Retinal pigment epithelial cell (primary cell): ENCODE results near the gene XRCC5.

Experiments used
- DNase-seq: peaks from one replicate; pipeline ENCODE4 v3.0.0-alpha.2; 2010; ENCODE audit warnings: low read depth
- H3K4me3 ChIP-seq: 2 replicates; pipeline ENCODE4 v1.5.1; 2011; ENCODE audit warnings: mild to moderate bottlenecking, low read length, control low read depth, moderate library complexity
- TF ChIP-seq, protein P1 (sequence below): conservative IDR thresholded peaks from 2 replicates; pipeline ENCODE4 v1.5.1; 2011; ENCODE audit warnings: low read depth, low read length, control low read depth, inconsistent platforms

XRCC5 gene

DNA sequence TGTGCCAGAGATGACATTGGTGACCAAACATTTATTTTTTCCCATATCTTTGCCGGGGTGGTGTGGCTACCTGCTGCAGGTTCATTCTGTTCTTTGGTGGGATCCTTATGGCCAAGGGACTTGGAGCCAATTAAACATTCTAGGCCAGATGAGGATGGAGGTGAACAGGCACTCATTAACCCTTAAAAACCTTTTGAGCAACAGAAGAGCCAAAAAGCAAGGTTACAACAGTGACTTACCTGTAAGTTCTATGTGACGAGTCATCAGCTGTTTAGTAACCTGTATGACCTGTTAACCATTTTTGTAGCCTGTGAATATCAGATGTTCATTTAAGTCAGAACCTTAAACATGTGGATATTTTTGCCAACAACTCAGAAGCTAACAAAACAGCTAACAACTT, 105.6 kb downstream of the XRCC5 start:
- TF ChIP-seq, protein P1, sequence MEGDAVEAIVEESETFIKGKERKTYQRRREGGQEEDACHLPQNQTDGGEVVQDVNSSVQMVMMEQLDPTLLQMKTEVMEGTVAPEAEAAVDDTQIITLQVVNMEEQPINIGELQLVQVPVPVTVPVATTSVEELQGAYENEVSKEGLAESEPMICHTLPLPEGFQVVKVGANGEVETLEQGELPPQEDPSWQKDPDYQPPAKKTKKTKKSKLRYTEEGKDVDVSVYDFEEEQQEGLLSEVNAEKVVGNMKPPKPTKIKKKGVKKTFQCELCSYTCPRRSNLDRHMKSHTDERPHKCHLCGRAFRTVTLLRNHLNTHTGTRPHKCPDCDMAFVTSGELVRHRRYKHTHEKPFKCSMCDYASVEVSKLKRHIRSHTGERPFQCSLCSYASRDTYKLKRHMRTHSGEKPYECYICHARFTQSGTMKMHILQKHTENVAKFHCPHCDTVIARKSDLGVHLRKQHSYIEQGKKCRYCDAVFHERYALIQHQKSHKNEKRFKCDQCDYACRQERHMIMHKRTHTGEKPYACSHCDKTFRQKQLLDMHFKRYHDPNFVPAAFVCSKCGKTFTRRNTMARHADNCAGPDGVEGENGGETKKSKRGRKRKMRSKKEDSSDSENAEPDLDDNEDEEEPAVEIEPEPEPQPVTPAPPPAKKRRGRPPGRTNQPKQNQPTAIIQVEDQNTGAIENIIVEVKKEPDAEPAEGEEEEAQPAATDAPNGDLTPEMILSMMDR = no peak
- DNase-seq = no peak
- no peak overlapping the region for H3K4me3 ChIP-seq

DNA sequence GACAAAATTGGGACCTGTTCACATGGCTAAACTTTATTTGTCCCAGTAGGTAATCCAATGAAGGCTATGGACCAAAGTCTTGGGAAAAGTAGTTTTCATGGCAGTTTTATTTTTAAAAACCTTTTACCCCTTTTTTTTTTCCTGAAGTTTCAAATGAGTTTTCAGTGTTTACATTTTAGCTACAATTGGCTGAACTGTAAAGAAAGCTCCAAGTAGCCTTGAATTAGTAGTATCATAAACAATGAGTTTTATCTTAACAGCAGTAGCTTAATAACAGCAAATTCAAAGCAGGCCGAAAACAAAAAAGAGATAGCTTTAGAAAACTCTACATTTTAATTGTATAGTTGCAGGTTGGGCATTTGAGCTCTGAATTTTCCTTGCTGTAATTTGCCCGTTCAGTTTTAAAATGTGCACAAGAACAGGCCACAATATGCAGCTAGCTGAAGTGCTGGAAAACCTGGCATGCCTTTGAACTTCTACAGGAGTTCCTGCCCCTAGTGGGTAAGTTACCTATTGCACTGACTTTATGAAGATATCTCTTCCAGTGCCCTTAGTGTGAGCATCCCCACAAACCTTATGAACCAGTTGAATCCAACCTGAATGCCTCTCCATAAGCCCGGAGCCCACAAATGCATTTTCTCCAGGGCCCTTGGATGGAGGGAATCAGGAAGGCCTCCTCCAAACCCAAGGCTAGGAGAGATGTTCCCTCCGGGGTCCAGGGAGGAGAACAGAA, 106.7 kb downstream of the XRCC5 start:
- TF ChIP-seq, protein P1 = peak; percentile 55
- DNase-seq = no peak
- no peak overlapping the region for H3K4me3 ChIP-seq

DNA sequence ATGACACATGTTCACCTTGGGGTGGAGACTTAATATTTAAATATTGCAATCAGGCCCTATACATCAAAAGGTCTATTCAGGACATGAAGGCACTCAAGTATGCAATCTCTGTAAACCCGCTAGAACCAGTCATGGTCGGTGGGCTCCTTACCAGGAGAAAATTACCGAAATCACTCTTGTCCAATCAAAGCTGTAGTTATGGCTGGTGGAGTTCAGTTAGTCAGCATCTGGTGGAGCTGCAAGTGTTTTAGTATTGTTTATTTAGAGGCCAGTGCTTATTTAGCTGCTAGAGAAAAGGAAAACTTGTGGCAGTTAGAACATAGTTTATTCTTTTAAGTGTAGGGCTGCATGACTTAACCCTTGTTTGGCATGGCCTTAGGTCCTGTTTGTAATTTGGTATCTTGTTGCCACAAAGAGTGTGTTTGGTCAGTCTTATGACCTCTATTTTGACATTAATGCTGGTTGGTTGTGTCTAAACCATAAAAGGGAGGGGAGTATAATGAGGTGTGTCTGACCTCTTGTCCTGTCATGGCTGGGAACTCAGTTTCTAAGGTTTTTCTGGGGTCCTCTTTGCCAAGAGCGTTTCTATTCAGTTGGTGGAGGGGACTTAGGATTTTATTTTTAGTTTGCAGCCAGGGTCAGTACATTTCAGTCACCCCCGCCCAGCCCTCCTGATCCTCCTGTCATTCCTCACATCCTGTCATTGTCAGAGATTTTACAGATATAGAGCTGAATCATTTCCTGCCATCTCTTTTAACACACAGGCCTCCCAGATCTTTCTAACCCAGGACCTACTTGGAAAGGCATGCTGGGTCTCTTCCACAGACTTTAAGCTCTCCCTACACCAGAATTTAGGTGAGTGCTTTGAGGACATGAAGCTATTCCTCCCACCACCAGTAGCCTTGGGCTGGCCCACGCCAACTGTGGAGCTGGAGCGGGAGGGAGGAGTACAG, 108.1 kb downstream of the XRCC5 start:
- TF ChIP-seq, protein P1 = no peak
- DNase-seq = no peak
- no peak overlapping the region for H3K4me3 ChIP-seq

DNA sequence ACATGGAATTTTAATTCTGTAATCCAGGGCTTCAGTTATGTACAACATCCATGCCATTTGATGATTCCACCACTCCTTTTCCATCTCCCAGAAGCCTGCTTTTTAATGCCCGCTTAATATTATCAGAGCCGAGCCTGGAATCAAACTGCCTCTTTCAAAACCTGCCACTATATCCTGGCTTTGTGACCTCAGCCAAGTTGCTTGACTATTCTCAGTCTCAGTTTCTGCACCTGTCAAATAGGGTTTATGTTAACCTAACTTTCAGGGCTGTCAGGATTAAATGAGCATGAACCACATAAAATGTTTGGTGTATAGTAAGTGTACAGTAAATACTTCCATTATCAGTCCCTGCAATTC, 108.7 kb downstream of the XRCC5 start:
- H3K4me3 ChIP-seq = no peak overlapping the region
- TF ChIP-seq, protein P1 = no peak
- no peak for DNase-seq

DNA sequence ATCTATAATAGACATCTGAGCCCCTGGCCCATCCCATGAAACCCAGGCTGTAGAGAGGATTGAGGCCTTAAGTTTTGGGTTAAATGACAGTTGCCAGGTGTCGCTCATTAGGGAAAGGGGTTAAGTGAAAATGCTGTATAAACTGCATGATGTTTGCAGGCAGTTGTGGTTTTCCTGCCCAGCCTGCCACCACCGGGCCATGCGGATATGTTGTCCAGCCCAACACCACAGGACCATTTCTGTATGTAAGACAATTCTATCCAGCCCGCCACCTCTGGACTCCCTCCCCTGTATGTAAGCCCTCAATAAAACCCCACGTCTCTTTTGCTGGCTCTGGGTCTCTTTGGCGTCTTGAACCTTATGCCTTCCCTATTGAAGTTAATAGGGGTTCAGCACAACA, 110.7 kb downstream of the XRCC5 start:
- H3K4me3 ChIP-seq = no peak overlapping the region
- DNase-seq = no peak
- TF ChIP-seq, protein P1 = no peak

DNA sequence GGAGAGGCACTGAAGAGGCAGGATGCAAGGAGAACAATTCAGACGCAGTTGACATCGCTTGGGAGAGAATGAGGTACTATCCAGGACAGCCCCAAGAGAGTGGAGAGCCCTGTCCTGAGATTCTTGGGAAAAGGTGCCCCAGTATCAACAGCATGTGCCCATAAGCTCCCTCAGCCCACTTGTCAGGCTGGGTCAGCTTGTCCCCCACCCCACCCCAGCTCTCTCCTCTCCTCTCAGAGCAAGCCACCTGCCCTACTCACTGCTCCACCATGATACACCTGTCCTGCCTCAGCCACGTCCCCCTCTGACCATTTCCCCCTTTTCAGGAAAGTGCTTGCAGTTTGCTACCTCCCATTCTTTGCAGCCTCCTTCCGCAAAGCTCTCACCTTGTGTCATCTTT, 111.8 kb downstream of the XRCC5 start:
- TF ChIP-seq, protein P1 = no peak
- no peak overlapping the region for H3K4me3 ChIP-seq
- no peak for DNase-seq

DNA sequence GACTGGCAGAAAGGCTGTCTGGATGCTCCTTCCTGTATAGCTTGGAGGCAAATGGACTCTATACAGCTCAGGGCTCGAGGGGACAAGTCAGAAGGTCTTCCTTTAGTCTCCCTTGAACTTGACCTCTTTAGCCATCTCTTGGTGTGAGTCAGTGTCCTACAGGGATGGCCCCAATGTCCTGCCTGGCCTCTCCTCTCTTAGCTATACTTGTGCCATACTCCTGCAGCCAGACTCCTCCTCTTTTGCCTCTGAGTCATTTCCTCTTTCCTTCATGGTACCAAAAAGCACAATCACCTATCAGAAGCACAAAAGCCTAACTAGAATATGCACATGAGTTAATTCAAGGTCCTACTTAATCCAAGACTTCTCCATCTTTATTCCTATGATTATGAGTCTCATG, 112.7 kb downstream of the XRCC5 start:
- no peak for DNase-seq
- TF ChIP-seq, protein P1 = no peak

More for the DNA sequence above, 112.7 kb downstream of the XRCC5 start:
- no peak overlapping the region for H3K4me3 ChIP-seq
